Measurements from ENCODE around the gene MAGEB6. TPM values are rescaled to one million over a fixed set of nuclear protein-coding genes. Genes with fewer than 3 reads are reported as not detected.
"Not testable (repeated sequence)": the region's sequence is repeated elsewhere in the genome, so short reads cannot be mapped to it uniquely, and the experiment has no call there.

The MAGEB6 gene, protein sequence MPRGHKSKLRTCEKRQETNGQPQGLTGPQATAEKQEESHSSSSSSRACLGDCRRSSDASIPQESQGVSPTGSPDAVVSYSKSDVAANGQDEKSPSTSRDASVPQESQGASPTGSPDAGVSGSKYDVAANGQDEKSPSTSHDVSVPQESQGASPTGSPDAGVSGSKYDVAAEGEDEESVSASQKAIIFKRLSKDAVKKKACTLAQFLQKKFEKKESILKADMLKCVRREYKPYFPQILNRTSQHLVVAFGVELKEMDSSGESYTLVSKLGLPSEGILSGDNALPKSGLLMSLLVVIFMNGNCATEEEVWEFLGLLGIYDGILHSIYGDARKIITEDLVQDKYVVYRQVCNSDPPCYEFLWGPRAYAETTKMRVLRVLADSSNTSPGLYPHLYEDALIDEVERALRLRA
- total RNA-seq (not detected), polyA plus RNA-seq (not detected)

DNA sequence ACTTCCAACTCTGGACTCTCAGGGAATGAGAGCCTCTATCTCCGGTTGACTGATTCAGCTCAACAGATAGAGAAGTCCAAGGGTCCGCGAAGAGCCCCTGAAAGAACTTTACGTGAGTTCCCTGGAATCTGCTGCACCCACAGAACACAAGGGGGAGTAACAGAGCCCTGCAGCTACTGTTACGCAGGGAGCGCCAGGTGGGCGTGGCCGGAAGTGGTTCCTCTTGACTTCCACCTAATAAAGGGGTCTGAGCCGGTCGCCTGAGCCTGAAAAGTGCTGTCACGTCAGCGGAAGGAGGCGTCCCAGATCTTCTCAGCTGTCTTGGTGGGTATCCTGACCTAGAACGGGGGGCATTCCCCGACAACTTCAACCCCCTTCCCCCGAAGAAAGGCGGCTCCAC, at the start of gene MAGEB6:
Gene MAGEB6, plus strand, starts transcription at position 237 of the 400 bp plus-strand sequence. CDS start 1,407 bp downstream, outside the sequence.
- no peak within 1 kb of the TSS for H3K27ac ChIP-seq
- no peaks in the 10 kb centered on the region for H3K27me3 ChIP-seq
- intact Hi-C loops (cut with DNase I) = no loop called here
- DNase-seq = no peak
- no peaks in the 10 kb centered on the region for H3K36me3 ChIP-seq
- 85 to 87% methylated on average over 17 of the region's 17 CpGs for WGBS, 2 donors
- TF ChIP-seq, protein P1, sequence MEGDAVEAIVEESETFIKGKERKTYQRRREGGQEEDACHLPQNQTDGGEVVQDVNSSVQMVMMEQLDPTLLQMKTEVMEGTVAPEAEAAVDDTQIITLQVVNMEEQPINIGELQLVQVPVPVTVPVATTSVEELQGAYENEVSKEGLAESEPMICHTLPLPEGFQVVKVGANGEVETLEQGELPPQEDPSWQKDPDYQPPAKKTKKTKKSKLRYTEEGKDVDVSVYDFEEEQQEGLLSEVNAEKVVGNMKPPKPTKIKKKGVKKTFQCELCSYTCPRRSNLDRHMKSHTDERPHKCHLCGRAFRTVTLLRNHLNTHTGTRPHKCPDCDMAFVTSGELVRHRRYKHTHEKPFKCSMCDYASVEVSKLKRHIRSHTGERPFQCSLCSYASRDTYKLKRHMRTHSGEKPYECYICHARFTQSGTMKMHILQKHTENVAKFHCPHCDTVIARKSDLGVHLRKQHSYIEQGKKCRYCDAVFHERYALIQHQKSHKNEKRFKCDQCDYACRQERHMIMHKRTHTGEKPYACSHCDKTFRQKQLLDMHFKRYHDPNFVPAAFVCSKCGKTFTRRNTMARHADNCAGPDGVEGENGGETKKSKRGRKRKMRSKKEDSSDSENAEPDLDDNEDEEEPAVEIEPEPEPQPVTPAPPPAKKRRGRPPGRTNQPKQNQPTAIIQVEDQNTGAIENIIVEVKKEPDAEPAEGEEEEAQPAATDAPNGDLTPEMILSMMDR (IDR thresholded peaks at IDR 0.05) = no peak
- TF ChIP-seq POLR2A (IDR thresholded peaks at IDR 0.05) = no peak
- no peak for TF ChIP-seq EP300 (IDR thresholded peaks at IDR 0.05)
- no peak for TF ChIP-seq POLR2AphosphoS5 (IDR thresholded peaks at IDR 0.05)
- no peaks in the 10 kb centered on the region for H3K9me3 ChIP-seq
- H3K4me1 ChIP-seq = no peaks in the 10 kb centered on the region
- H3K4me3 ChIP-seq = no peak within 1 kb of the TSS

DNA sequence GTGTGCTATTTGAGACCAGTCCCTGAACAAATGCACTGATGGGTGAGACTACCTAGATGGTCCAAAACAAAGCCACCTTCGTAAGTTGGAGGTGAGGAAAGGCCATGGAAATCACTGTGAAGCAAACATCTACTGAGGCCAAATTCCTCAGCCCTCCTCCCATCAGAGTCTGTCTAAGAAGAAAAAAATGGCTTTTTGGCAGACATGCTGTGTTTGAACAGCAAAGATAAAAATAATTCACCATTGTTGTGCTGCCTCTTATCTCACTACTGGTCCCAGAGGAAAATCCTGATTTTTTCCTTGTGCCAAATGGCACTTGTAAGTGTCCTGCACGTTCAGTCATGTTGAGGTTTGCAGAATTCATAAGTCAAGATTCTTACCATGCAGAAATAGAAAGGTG, 46.2 kb upstream of the MAGEB6 start:
- Histone ChIP-seq H3K27ac (no peak overlapping the region), H3K4me1 (no peaks in the 10 kb centered on the region), H3K36me3 (no peaks in the 10 kb centered on the region), H3K9me3 (no peaks in the 10 kb centered on the region), H3K27me3 (no peaks in the 10 kb centered on the region), H3K4me3 (no peak overlapping the region)
- 35 to 43% methylated on average over 2 of the region's 2 CpGs for WGBS, 2 donors
- TF ChIP-seq EP300 (IDR thresholded peaks at IDR 0.05) (no peak), POLR2A (IDR thresholded peaks at IDR 0.05) (no peak), POLR2AphosphoS5 (IDR thresholded peaks at IDR 0.05) (no peak)
- TF ChIP-seq, protein P1 (IDR thresholded peaks at IDR 0.05) = no peak
- no peak for DNase-seq
- intact Hi-C loops (cut with DNase I) = no loop called here

DNA sequence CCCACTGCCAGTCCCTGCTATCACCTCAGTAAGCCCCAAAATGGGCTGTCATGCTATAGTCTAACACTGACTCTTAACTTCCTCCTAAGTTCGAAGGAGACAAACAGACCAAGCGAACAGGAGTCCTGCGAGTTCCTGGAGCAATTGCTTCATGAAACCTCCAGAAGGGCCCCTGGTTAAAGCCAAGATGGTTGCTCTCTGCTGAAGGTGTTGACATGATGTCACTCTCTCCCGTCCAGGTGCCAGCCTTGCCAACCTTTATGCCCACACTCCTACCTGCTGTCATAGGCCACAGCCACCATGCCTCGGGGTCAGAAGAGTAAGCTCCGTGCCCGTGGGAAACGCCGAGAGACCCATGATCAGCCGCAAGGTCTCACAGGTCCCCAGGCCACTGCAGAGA, 31.9 kb upstream of the MAGEB6 start, which contains the start of gene MAGEB6B:
Gene MAGEB6B, plus strand, starts transcription at position 301 of the 400 bp plus-strand sequence. Its CDS starts 0 bp downstream, at position 301.
- H3K4me1 ChIP-seq = no peaks in the 10 kb centered on the region
- no peaks in the 10 kb centered on the region for H3K36me3 ChIP-seq
- 93 to 94% methylated on average over 10 of the region's 10 CpGs for WGBS, 2 donors
- no peak for TF ChIP-seq POLR2A (IDR thresholded peaks at IDR 0.05)
- TF ChIP-seq POLR2AphosphoS5 (IDR thresholded peaks at IDR 0.05) = no peak
- TF ChIP-seq, protein P1 (IDR thresholded peaks at IDR 0.05) = no peak
- no peak for TF ChIP-seq EP300 (IDR thresholded peaks at IDR 0.05)
- intact Hi-C loops (cut with DNase I) = no loop called here
- no peak within 1 kb of the TSS for H3K4me3 ChIP-seq
- no peaks in the 10 kb centered on the region for H3K9me3 ChIP-seq
- H3K27ac ChIP-seq = no peak within 1 kb of the TSS
- H3K27me3 ChIP-seq = no peaks in the 10 kb centered on the region
- DNase-seq = no peak

DNA sequence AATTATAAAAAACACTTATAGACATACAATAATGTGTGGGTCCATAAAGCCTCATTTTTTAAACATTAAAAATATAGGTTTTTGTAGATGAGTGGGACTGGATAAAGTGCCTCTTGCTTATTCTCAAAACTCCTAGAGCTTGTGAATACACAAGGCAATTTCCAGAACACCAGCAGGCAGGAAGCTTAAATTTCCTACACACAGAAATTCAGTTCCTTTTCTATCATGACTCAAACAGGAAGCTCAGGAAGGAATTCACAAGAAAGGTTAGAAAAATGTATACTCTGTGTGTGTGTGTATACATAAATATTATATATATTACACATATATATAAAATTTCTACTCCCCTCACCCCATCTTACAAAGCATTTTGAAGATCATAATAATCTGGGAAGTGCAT, 11.3 kb downstream of the MAGEB6 start:
- DNase-seq = no peak
- no peak for TF ChIP-seq POLR2AphosphoS5 (IDR thresholded peaks at IDR 0.05)
- TF ChIP-seq, protein P1 (IDR thresholded peaks at IDR 0.05) = no peak
- intact Hi-C loops (cut with DNase I) = no loop called here
- Histone ChIP-seq H3K27me3 (no peaks in the 10 kb centered on the region), H3K36me3 (no peaks in the 10 kb centered on the region), H3K4me1 (no peaks in the 10 kb centered on the region), H3K4me3 (no peak overlapping the region), H3K9me3 (no peaks in the 10 kb centered on the region), H3K27ac (no peak overlapping the region)

DNA sequence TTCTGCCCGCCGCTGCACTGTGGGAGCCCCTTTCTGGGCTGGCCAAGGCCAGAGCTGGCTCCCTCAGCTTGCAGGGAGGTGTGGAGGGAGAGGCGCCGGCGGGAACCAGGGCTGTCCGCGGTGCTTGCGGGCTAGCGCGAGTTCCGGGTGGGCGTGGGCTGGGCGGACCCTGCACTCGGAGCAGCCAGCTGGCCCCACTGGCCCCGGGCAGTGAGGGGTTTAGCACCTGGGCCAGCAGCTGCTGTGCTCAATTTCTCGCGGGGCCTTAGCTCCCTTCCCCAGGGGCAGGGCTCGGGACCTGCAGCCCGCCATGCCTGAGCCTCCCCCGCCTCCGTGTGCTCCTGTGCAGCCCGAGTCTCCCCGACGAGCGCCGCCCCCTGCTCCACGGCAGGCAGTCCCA, 12.5 kb downstream of the MAGEB6 start:
- WGBS, 2 donors = 92 to 95% methylated on average over 27 of the region's 27 CpGs
- H3K4me3 ChIP-seq; H3K4me1 ChIP-seq; intact Hi-C loops (cut with DNase I); DNase-seq; H3K36me3 ChIP-seq; H3K27me3 ChIP-seq; H3K9me3 ChIP-seq; H3K27ac ChIP-seq: not testable (repeated sequence)

Measured in sigmoid colon (tissue), 7 donors.